Omental fat pad (tissue), 4 donors: ENCODE results near the gene COL16A1. TPM values are rescaled to one million over a fixed set of nuclear protein-coding genes. Genes with fewer than 3 reads are reported as not detected.

Experiments
- ATAC-seq: fragments of 150-250 bp; one replicate; pipeline ENCODE4 v1.9.1; 2016; ENCODE audit warnings: mild to moderate bottlenecking, moderate library complexity; ENCODE audit not compliant: low FRiP score
- DNase-seq: peaks from one replicate; pipeline ENCODE4 v3.0.0-alpha.2; 2019; ENCODE audit warnings: low spot score
- CTCF ChIP-seq, 3 donors: fragments of 450-650 bp; IDR thresholded peaks; one replicate each; pipeline ENCODE4 v1.5.1; 2016 to 2017; ENCODE audit warnings: antibody characterized with exemption in 3 of 3, mild to moderate bottlenecking in 3 of 3, moderate library complexity in 2 of 3
- total RNA-seq, 4 donors: library from RNA; depleted of rRNA; stranded (reverse); fragments of >200 nt; gene quantifications; one replicate each; pipeline ENCODE4 v1.1.0, GENCODE V29; 2016

Gene COL16A1
- total RNA-seq, 4 donors from 2014 or later, result 17.4 to 69.2 (median 21.7) TPM

GRCh38 chr1:31748365-31748764, 44.5 kb upstream of the COL16A1 start:
- TF ChIP-seq CTCF (IDR thresholded peaks at IDR 0.05), result no peak
- ATAC-seq (no peak), DNase-seq (no peak)

- DNase-seq (no peak), ATAC-seq (no peak)
- no peak for TF ChIP-seq CTCF (IDR thresholded peaks at IDR 0.05)
Observed at GRCh38 chr1:31747304-31747703, 43.5 kb upstream of the COL16A1 start.

GRCh38 chr1:31746687-31747086, 42.9 kb upstream of the COL16A1 start:
- TF ChIP-seq CTCF (IDR thresholded peaks at IDR 0.05), result no peak
- no peak for DNase-seq
- ATAC-seq, result no peak

GRCh38 chr1:31745946-31746670, 42.3 kb upstream of the COL16A1 start:
- ATAC-seq (no peak), DNase-seq (no peak)
- TF ChIP-seq CTCF (IDR thresholded peaks at IDR 0.05), result no peak

GRCh38 chr1:31745096-31745945, 41.5 kb upstream of the COL16A1 start:
- DNase-seq (no peak), ATAC-seq (peak; percentile 83)
- TF ChIP-seq CTCF (IDR thresholded peaks at IDR 0.05), result peak in 1 of 3 donors; percentile 37

GRCh38 chr1:31744165-31744888, 40.5 kb upstream of the COL16A1 start:
- no peak for TF ChIP-seq CTCF (IDR thresholded peaks at IDR 0.05)
- DNase-seq, result no peak
- ATAC-seq, result peak; percentile 19
